ENCODE results near the gene LUM. TPM values are rescaled to one million over a fixed set of nuclear protein-coding genes. Genes with fewer than 3 reads are reported as not detected.
"Not testable (repeated sequence)": the region's sequence is repeated elsewhere in the genome, so short reads cannot be mapped to it uniquely, and the experiment has no call there.

Gene LUM
- total and polyA plus RNA-seq, 2 of the 4 experiments (the other 2 are of a cell fraction), result 50.0 to 70.5 TPM

- TF ChIP-seq, protein P1, sequence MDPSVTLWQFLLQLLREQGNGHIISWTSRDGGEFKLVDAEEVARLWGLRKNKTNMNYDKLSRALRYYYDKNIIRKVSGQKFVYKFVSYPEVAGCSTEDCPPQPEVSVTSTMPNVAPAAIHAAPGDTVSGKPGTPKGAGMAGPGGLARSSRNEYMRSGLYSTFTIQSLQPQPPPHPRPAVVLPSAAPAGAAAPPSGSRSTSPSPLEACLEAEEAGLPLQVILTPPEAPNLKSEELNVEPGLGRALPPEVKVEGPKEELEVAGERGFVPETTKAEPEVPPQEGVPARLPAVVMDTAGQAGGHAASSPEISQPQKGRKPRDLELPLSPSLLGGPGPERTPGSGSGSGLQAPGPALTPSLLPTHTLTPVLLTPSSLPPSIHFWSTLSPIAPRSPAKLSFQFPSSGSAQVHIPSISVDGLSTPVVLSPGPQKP (IDR thresholded peaks at IDR 0.05; ENCODE audit: borderline replicate concordance, low read depth, low read length), result no peak
These were observed 19.2 kb downstream of the LUM start (continued) for GRCh38 chr12:91091916-91092715.

GRCh38 chr12:91089953-91090352 is 21.3 kb downstream of the LUM start:
- H2AFZ ChIP-seq (replicated peaks; ENCODE audit: low read length, poor library complexity); H2BK5ac ChIP-seq (ENCODE audit: low read depth, low read length, poor library complexity, severe bottlenecking); dilution Hi-C loops (cut with HindIII; ENCODE audit: low sequenced_read_pairs, unreplicated experiment); H3K9me3 ChIP-seq (ENCODE audit: control insufficient read depth, insufficient read depth, low read length); ATAC-seq (ENCODE audit: low read depth); H3K4me2 ChIP-seq (ENCODE audit: low read depth, low read length); POLR2A ChIA-PET (ENCODE audit: unreplicated experiment); H2BK120ac ChIP-seq (ENCODE audit: low read depth, low read length); H3K9me1 ChIP-seq (ENCODE audit: insufficient read depth, low read length); H4K91ac ChIP-seq (ENCODE audit: insufficient read depth, low read depth, low read length); H2AK9ac ChIP-seq (replicated peaks; ENCODE audit: low read depth, low read length, poor library complexity); H2BK15ac ChIP-seq (ENCODE audit: low read depth, low read length); H3K27me3 ChIP-seq (ENCODE audit: control insufficient read depth, insufficient read depth, low read length); H4K5ac ChIP-seq (ENCODE audit: low read depth, low read length); H3K36me3 ChIP-seq (ENCODE audit: control insufficient read depth, insufficient read depth, low read length); H3K4me3 ChIP-seq (ENCODE audit: insufficient read depth, low read depth, low read length); H3K18ac ChIP-seq (ENCODE audit: low read depth, low read length); H4K20me1 ChIP-seq (ENCODE audit: insufficient read depth, low read length); in situ Hi-C loops (cut with MboI; ENCODE audit: low sequenced_read_pairs); H3K79me1 ChIP-seq (ENCODE audit: low read depth in 1 of 2, low read length in 2 of 2); H4K8ac ChIP-seq (ENCODE audit: low read depth in 2 of 2, low read length in 2 of 2); DNase-seq; H3K14ac ChIP-seq (replicated peaks; ENCODE audit: low read depth, low read length); H2AK5ac ChIP-seq (ENCODE audit: low read depth, low read length); H2BK20ac ChIP-seq (ENCODE audit: low read depth, low read length); H3K23ac ChIP-seq (ENCODE audit: low read depth, low read length); H3K27ac ChIP-seq (ENCODE audit: insufficient read depth, low read length); H3K4me1 ChIP-seq (ENCODE audit: control insufficient read depth, insufficient read depth, low read length); H3K4ac ChIP-seq (ENCODE audit: low read depth, low read length); H3K56ac ChIP-seq (ENCODE audit: extremely low read depth, insufficient read depth, low read length); H3K9ac ChIP-seq (ENCODE audit: low read depth, low read length); BruUV-seq (replicated peaks): not testable (repeated sequence)
- intact Hi-C loops (cut with micrococcal nuclease), result loop anchor here (5.0 kb wide), 1 partner anchor 48 kb away; no protein-coding TSS in a partner anchor
- CTCF ChIA-PET, result interaction anchor here (0.7 kb wide), 1 partner anchor 103 kb away, joined by 5 read pairs; no protein-coding TSS in a partner anchor
- no CpG with 5 or more reads among the region's 2 CpGs for WGBS, 2 experiments (ENCODE audit: extremely low coverage in 2 of 2, insufficient read length in 1 of 2)
